ENCODE results near the gene TMEM135. TPM values are rescaled to one million over a fixed set of nuclear protein-coding genes. Genes with fewer than 3 reads are reported as not detected.
"Not testable (repeated sequence)": the region's sequence is repeated elsewhere in the genome, so short reads cannot be mapped to it uniquely, and the experiment has no call there.

Gene TMEM135
- polyA plus RNA-seq, 1 of the 3 experiments (the other 2 are of a cell fraction): 3.0 TPM

DNA sequence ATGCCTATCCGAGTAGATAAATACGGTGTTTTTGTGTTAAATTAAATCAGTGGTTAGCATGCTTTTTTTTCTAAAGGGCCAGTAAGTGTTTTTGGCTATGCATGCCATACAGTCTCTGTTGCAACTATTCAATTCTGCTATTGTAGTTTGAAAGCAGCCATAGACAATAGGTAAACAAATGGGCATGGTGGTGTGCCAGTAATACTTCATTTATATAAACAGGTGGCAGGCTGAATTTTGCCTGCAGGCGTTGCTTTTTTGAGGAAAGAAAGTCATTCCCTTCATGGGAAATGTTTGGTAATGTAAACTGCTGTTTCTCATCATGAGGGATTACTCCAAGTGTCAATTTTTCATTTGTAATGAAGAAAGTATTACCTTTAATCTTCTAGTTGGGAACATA lies 106.5 kb downstream of the TMEM135 start:
- Histone ChIP-seq H3K9me2 (no peaks in the 10 kb centered on the region), H3K4me1 (ENCODE audit: control insufficient read depth in 1 of 2, insufficient read depth in 2 of 2, low read depth in 1 of 2, low read length in 1 of 2) (peaks cover 0 to 7% of the 10 kb centered on the region in 2 experiments; a peak in 2 of 4 replicates), H3K27ac (ENCODE audit: low read depth in 2 of 2, low read length in 1 of 2) (no peak overlapping the region), H4K20me1 (ENCODE audit: insufficient read depth) (no peaks in the 10 kb centered on the region), H3K36me3 (replicated peaks in 1 of 2; ENCODE audit: control insufficient read depth in 1 of 2, insufficient read depth in 2 of 2, low read length in 1 of 2) (no peaks in the 10 kb centered on the region), H3F3A (replicated peaks; ENCODE audit: insufficient read depth) (no peaks in the 10 kb centered on the region), H2AFZ (ENCODE audit: low read depth) (no peak overlapping the region), H3K9me3 (no peaks in the 10 kb centered on the region), H3K79me2 (ENCODE audit: insufficient read depth) (no peaks in the 10 kb centered on the region), H3K9ac (no peak overlapping the region), H3K4me2 (no peak overlapping the region), H3K27me3 (ENCODE audit: insufficient read depth) (no peaks in the 10 kb centered on the region), H3K4me3 (ENCODE audit: low read depth in 2 of 2, low read length in 1 of 2) (no peak overlapping the region)
- ChIA-PET POLR2A (no interaction called here), CTCF (no interaction called here)
- 79% methylated on average over 3 of the region's 3 CpGs for WGBS (ENCODE audit: low lambda C conversion rate)
- DNase-seq: no peak
- TF ChIP-seq RFX5 (IDR thresholded peaks at IDR 0.05; ENCODE audit: low read length) (no peak), FOSL2 (IDR thresholded peaks at IDR 0.05; ENCODE audit: borderline replicate concordance, low read depth) (no peak)

DNA sequence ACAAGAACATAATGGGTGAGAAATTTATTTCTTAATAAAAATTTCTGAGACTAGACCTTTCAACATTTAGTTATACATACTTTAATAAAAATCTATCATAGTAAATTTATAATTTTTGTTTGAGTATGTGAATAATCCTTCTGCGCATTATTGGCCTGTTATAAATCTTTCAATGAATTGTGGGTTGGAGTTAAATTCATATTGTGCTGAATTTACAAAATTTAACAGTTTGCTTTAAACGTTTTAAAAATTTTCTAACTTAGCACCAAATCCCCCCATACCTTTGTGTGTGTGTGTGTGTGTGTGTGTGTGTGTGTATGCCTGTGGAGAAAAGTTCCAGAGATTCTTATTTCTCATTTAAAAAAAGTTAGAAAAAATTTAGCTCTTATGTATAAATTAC lies 111.0 kb downstream of the TMEM135 start:
- no peak for TF ChIP-seq SMC3 (IDR thresholded peaks at IDR 0.05; ENCODE audit: low read depth, low read length)
- TF ChIP-seq, protein P1, sequence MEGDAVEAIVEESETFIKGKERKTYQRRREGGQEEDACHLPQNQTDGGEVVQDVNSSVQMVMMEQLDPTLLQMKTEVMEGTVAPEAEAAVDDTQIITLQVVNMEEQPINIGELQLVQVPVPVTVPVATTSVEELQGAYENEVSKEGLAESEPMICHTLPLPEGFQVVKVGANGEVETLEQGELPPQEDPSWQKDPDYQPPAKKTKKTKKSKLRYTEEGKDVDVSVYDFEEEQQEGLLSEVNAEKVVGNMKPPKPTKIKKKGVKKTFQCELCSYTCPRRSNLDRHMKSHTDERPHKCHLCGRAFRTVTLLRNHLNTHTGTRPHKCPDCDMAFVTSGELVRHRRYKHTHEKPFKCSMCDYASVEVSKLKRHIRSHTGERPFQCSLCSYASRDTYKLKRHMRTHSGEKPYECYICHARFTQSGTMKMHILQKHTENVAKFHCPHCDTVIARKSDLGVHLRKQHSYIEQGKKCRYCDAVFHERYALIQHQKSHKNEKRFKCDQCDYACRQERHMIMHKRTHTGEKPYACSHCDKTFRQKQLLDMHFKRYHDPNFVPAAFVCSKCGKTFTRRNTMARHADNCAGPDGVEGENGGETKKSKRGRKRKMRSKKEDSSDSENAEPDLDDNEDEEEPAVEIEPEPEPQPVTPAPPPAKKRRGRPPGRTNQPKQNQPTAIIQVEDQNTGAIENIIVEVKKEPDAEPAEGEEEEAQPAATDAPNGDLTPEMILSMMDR (IDR thresholded peaks at IDR 0.05): no peak
- no peak for TF ChIP-seq TCF12 (IDR thresholded peaks at IDR 0.05)
- no peak for TF ChIP-seq CHD2 (IDR thresholded peaks at IDR 0.05; ENCODE audit: low read length, partially characterized antibody)
- TF ChIP-seq, protein P2, sequence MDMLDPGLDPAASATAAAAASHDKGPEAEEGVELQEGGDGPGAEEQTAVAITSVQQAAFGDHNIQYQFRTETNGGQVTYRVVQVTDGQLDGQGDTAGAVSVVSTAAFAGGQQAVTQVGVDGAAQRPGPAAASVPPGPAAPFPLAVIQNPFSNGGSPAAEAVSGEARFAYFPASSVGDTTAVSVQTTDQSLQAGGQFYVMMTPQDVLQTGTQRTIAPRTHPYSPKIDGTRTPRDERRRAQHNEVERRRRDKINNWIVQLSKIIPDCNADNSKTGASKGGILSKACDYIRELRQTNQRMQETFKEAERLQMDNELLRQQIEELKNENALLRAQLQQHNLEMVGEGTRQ (IDR thresholded peaks at IDR 0.05; ENCODE audit: borderline replicate concordance, low read depth, low read length): no peak
- TF ChIP-seq TAF1 (IDR thresholded peaks at IDR 0.05; ENCODE audit: borderline replicate concordance, low read depth, low read length): no peak
- Histone ChIP-seq H3K27me3 (ENCODE audit: insufficient read depth) (no peaks in the 10 kb centered on the region), H3K4me3 (ENCODE audit: low read depth in 2 of 2, low read length in 1 of 2) (no peak overlapping the region), H3K4me1 (ENCODE audit: control insufficient read depth in 1 of 2, insufficient read depth in 2 of 2, low read depth in 1 of 2, low read length in 1 of 2) (peaks cover 0 to 7% of the 10 kb centered on the region in 2 experiments; a peak in 1 of 4 replicates), H3K9ac (no peak overlapping the region), H3K79me2 (ENCODE audit: insufficient read depth) (no peaks in the 10 kb centered on the region; the same call in 1 of the 2 replicates), H3K9me3 (0 out of 2 replicates have a peak, but pooled peaks cover 5% of the 10 kb centered on the region), H3F3A (replicated peaks; ENCODE audit: insufficient read depth) (no peaks in the 10 kb centered on the region), H3K36me3 (replicated peaks in 1 of 2; ENCODE audit: control insufficient read depth in 1 of 2, insufficient read depth in 2 of 2, low read length in 1 of 2) (no peaks in the 10 kb centered on the region), H3K27ac (ENCODE audit: low read depth in 2 of 2, low read length in 1 of 2) (no peak overlapping the region), H4K20me1 (ENCODE audit: insufficient read depth) (no peaks in the 10 kb centered on the region), H3K4me2 (no peak overlapping the region), H2AFZ (ENCODE audit: low read depth) (no peak overlapping the region), H3K9me2 (no peaks in the 10 kb centered on the region)
- WGBS (ENCODE audit: low lambda C conversion rate): 71% methylated on average over 2 of the region's 2 CpGs
- CTCF ChIA-PET: interaction anchor here (1.1 kb wide), 1 partner anchor 51 kb away, joined by 3 read pairs; no protein-coding TSS in a partner anchor
- POLR2A ChIA-PET: no interaction called here
- no peak for DNase-seq

DNA sequence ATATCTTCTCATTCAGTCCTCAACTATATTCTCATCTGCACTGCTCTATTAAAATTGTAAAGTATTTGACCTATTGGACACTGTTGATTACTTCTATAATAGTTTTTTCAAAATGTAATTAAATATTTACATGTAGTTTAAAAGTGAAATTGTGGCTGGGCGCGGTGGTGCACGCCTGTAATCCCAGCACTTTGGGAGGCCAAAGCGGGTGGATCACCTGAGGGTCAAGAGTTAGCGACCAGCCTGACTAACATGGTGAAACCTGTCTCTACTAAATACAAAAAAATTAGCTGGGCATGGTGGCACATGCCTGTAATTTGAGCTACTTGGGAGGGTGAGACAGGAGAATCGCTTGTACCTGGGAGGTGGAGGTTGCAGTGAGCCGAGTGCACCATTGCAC lies 112.0 kb downstream of the TMEM135 start:
- H3K27me3 ChIP-seq (ENCODE audit: insufficient read depth); H3F3A ChIP-seq (replicated peaks; ENCODE audit: insufficient read depth); H3K79me2 ChIP-seq (ENCODE audit: insufficient read depth); H3K27ac ChIP-seq (ENCODE audit: low read depth in 2 of 2, low read length in 1 of 2); H3K4me1 ChIP-seq (ENCODE audit: control insufficient read depth in 1 of 2, insufficient read depth in 2 of 2, low read depth in 1 of 2, low read length in 1 of 2); H3K9ac ChIP-seq; H3K36me3 ChIP-seq (replicated peaks in 1 of 2; ENCODE audit: control insufficient read depth in 1 of 2, insufficient read depth in 2 of 2, low read length in 1 of 2); H3K9me3 ChIP-seq; H2AFZ ChIP-seq (ENCODE audit: low read depth); POLR2A ChIA-PET; DNase-seq; H3K4me3 ChIP-seq (ENCODE audit: low read depth in 2 of 2, low read length in 1 of 2); H4K20me1 ChIP-seq (ENCODE audit: insufficient read depth); H3K4me2 ChIP-seq; H3K9me2 ChIP-seq: not testable (repeated sequence)
- CTCF ChIA-PET: interaction anchor here (1.1 kb wide), 1 partner anchor 52 kb away, joined by 3 read pairs; no protein-coding TSS in a partner anchor
- 87% methylated on average over 7 of the region's 7 CpGs for WGBS (ENCODE audit: low lambda C conversion rate)

Measured in SK-N-SH (cell line).